ENCODE results near the gene VARS2.

The VARS2 gene

DNA sequence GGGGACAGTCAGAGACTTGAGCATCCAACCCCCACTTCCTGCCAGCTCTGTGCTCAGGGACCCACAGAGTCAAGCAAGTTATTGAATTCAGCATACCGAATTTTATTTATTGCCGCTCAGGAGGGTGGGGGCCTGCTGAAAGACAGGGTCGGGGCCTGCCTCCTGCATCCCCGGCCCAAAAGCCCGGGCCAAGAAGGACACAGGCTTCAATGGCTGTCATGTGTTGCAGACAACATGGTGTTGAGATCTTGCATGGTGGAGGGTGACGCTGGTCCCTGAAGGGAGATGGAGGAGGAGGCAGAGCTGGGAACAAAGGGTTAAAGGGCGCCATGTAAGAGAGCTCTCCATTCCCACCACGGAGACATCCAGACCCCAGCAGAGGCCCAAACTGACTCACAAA is 17.2 kb downstream of the VARS2 start:
- no peak for DNase-seq (ENCODE audit: low spot score)

DNA sequence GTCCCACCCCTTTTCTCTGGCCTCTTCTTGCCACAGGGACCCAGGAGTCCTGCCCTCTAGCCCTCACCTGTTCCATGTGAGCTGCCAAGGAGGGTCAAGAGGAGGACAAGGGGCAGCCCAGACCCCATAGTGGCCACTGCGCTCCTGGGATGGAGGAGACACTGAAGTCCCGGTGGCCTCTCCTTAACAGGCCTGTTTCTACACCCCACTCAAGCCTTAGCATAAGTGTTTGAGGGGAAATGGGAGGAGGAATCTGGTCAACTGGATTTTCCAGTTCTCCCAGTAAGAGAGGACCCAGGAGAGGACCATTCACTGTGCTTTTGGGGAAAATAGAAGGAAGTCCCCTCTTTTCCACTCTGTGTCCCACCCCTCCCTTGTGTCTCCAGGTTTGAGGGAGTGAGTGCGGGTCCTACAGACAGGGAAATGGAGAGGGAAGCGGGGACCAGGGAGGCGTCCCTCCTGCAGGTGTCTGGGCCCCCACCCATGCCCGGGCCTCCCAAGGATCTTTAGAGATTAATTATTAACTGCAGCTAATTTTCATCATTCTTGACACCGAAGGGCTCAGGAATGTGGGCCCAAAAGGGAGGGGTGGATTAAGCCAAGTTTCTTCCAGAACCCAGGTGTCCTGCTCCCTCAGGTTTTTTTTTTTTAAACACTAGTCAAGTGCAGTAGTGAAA is 18.1 kb downstream of the VARS2 start, which contains the start of gene SFTA2:
SFTA2 (minus strand) TSS at position 202 of the 677 bp plus-strand sequence; CDS start at position 128, 74 bp downstream.
- DNase-seq (ENCODE audit: low spot score): no peak

DNA sequence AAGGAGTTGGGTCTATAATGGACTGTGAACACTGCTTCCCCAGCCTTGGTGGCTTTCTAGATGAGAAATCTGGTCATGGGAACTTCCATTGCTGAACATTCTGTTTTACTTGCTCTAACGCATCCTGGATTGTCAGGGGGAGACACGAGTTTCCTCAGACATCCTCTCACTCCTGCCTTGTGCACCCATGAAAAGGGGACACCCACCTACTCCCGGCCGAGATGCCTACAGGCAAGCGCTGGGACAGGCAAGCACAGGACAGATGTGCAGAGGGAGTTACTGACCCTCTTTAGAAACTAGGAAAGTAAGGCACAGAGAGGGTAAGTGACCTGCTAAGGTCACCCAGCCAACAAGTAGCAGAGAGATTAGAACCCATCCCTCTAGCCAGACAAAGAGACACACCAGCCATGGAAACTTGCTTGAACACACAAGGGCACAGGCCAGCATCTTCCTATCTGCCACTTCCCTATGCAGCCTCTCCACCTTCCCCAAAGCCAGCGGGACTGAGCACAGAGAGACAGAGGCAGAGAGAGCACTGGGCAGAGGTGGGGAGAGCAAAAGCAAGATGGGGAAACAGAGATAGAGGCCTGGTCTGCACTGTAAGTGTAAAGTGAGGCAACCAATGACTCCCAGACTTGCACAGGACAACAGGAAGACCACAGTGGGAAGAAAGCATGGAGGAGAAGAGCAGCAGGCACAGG is 18.8 kb downstream of the VARS2 start:
- DNase-seq (ENCODE audit: low spot score): no peak

DNA sequence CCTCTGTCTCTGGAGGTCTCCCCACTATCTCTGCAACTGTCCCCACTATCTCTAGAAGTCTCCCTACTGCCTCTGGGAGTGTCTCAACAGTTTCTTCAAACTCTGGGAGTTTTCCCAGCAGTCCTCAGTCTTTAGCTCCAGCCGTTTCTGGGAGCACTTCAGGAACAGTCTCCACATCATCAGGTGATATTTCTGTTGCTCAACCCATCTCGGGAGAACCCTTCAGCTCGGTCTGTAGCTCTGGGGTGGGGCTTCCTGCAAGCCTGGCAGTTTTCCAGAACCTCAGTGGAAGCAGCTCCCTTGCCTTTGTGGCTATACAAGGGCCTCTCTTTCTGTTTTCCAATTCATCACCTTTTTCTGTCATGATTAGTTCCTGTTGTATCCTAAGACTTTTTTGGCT is 21.0 kb downstream of the VARS2 start:
- DNase-seq (ENCODE audit: low spot score): no peak

GRCh38 chr6:30937265-30937664 is 23.2 kb downstream of the VARS2 start:
- DNase-seq (ENCODE audit: low spot score): no peak

DNA sequence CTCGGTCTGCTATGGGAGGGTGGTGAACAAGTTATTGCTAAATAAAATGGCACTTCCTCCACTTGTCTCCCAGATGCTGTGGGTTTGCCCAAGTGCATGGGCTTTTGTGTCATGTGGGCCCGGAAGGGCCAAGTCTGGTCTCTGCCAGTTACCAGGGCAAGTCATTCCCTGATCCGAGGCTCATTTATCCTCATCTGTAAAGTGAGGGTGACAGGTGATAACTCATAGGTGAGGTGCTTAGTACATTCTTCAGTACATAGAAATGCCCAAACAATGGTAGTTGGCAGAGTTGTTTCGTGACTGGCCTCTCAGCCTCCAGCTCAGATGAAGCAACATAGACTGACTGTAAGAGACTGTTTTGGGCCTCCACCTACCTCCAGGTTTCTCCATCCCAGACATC is 24.7 kb downstream of the VARS2 start:
- DNase-seq (ENCODE audit: low spot score): no peak

GRCh38 chr6:30939473-30939872 is 25.4 kb downstream of the VARS2 start:
- DNase-seq (ENCODE audit: low spot score): no peak

DNA sequence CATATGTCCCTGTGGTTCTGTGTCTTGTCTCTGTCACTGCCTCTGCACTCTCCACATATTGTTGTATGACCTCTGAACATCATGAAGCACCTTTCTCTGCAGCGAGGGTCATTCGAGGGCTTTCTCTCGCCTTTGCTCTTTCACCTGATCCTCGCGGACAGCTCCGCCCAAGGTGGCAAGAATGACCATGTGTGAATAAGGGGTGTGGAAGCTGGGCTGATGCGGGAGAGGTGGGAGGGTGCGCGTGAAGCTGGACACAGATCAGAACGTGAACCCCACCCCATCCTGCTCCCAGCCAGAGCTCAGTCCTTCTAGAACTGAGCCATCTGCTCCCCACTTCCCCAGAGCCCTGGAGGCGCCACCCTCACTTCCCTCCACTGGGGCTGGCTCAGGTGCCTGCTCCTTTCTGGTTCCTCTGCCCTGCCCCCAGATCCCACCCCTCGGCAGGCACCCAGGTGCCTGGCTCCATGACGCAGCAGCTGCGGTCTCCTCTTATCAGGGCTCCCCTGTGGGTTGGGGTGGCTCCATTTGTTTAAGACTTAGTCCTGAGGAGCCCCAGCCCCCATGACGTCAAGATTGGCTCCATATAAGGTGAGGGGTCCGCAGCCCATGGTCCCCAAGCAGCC is 26.4 kb downstream of the VARS2 start, which contains the start of gene MUCL3:
MUCL3 (plus strand) TSS at position 613 of the 626 bp plus-strand sequence. CDS start 27 bp downstream, outside the sequence.
- DNase-seq (ENCODE audit: low spot score): no peak

GRCh38 chr6:30942338-30943060 is 28.5 kb downstream of the VARS2 start:
- DNase-seq (ENCODE audit: low spot score): no peak

DNA sequence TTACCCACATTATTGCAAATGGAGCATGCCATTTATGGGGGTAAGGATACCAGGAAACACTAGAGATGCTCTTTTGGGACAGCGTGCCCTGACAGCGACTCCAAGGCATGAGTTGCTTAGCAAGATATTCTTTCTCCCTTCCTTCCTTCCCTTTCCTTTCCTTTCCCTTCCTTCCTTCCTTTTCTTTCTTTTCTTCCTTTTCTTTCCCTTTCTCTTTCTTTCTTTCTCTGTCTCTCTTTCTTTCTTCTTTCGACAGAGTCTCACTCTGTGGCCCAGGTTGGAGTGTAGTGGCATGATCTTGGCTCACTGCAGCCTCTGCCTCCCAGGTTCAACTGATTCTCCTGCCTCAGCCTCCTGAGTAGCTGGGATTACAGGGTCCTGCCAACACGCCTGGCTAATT is 30.0 kb downstream of the VARS2 start:
- no peak for DNase-seq (ENCODE audit: low spot score)

GRCh38 chr6:30945281-30945680 is 31.2 kb downstream of the VARS2 start:
- no peak for DNase-seq (ENCODE audit: low spot score)

GRCh38 chr6:30947231-30947630 is 33.2 kb downstream of the VARS2 start:
- no peak for DNase-seq (ENCODE audit: low spot score)

GRCh38 chr6:30948811-30949210 is 34.8 kb downstream of the VARS2 start:
- no peak for DNase-seq (ENCODE audit: low spot score)

GRCh38 chr6:30951907-30952469 is 38.0 kb downstream of the VARS2 start:
- DNase-seq (ENCODE audit: low spot score): no peak

DNA sequence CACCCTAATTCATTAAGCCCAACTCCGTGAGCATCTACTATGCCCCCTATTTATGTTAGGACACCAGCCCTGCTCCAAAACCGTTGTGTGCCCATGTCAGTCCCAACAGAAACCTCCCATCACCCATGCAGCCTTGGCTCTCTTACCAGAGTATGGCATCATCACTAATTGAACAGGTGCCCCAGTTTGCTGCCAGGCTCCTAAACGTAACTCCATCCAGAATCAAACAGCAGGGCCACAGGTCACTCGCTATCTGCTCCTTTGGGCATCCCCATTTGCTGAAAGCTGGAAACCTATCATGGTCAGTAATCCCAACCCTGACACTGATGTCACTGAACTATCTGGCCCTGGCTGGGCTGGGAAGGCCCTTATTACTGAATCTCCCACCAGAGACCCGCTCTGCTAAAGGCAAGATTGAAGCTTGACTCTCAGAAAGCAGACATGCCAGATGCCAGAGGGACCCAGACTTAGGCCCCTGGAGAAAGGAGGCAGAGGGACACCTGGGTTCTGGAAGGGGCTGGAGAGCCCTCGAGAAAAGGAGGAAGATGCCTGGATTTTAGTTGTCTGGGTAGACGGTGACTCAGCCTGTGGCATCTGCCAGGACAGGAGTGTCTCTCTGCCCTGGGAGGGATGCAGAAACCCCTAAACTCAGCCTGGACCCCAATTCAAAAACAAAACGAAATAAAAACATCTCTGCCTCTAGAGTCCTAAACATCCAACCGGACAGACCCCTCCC is 40.8 kb downstream of the VARS2 start:
- DNase-seq (ENCODE audit: low spot score): no peak

- no peak for DNase-seq (ENCODE audit: low spot score)
Measured at GRCh38 chr6:30955367-30956042, 41.5 kb downstream of the VARS2 start.

DNA sequence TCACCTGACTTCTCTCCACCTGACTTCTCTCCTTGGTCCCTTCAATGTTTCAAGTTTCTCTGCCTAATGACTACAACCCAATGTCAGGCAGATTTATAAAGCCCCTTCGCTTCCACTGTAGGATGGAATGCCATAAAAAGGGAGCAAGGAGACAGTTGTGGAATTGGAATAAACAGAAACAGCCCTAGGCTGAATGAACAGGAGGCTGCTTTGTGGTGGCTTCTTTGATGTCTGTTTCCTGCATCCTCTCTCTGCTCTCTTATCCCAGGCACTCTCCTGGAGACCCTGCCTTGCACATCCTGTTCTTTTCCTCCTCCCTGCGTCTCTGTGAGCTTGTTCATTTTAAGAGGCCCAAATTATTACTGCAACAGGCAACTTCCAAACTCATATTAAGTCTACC is 43.7 kb downstream of the VARS2 start:
- no peak for DNase-seq (ENCODE audit: low spot score)

GRCh38 chr6:30960907-30961673 is 47.1 kb downstream of the VARS2 start:
- DNase-seq (ENCODE audit: low spot score): no peak

DNA sequence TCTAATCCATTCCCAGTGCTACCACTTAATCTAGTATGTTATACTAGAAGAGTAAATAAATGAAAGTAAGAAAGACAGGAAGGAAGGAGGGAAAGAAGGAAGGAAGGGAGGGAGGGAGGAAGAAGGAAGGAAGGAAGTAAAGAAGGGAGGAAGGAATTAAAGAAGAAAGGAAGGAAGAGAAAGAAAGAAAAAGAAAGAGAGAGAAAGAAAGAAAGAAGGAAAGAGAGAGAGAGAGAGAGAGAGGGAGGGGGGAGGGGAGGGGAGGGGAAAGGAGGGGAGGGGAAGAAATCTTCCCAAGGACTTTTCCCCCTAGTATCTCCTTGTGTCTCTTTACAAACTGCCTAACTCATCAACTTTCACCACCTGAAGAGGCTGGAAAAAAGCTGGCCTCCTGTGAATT is 48.7 kb downstream of the VARS2 start:
- no peak for DNase-seq (ENCODE audit: low spot score)

DNA sequence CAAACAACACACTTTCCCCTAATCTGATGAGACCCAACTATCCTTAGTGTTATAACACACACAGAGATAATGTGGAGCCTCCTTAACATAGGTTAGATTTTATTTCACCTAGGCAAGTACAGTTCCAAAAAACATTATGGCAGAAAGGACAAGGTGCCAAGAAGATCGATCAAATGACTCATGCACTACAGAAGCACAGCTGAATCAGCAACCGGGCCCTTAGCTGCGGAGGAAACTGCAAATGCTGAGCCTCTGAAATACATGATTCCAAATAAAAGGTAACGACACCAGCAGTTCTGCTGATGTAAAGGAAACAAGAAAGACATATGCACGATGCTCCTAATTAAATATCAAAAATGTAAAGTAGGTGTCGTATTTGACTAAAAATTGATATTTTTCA is 49.6 kb downstream of the VARS2 start:
- DNase-seq (ENCODE audit: low spot score): no peak
